Measurements from ENCODE around the gene ACTR8. TPM values are rescaled to one million over a fixed set of nuclear protein-coding genes. Genes with fewer than 3 reads are reported as not detected.

Gene ACTR8
- polyA plus RNA-seq, 1 donor from 2014 or later: 28.4 TPM

GRCh38 chr3:53826048-53826447, 55.9 kb downstream of the ACTR8 start:
- Histone ChIP-seq H3K27ac (ENCODE audit: low read length) (no peak overlapping the region), H3K27me3 (ENCODE audit: insufficient read depth, low read depth, low read length) (no peaks in the 10 kb centered on the region), H2AFZ (ENCODE audit: low read depth, low read length) (no peak overlapping the region), H3F3A (ENCODE audit: insufficient read depth, low read length, poor library complexity, severe bottlenecking) (no peaks in the 10 kb centered on the region), H3K9me3 (ENCODE audit: low read length) (no peaks in the 10 kb centered on the region), H3K36me3 (ENCODE audit: insufficient read depth, low read length) (no peaks in the 10 kb centered on the region), H3K9me2 (ENCODE audit: insufficient read depth, low read length) (no peaks in the 10 kb centered on the region), H4K20me1 (ENCODE audit: insufficient read depth) (no peaks in the 10 kb centered on the region), H3K4me3 (ENCODE audit: low read length) (no peak overlapping the region), H3K9ac (ENCODE audit: low read length) (no peak overlapping the region), H3K79me2 (replicated peaks; ENCODE audit: insufficient read depth, low read length) (no peaks in the 10 kb centered on the region), H3K4me2 (ENCODE audit: low read length) (no peak overlapping the region)
- no peak for TF ChIP-seq REST (IDR thresholded peaks at IDR 0.05; ENCODE audit: borderline replicate concordance)
- no peak for TF ChIP-seq MXI1 (conservative IDR thresholded peaks at IDR 0.05; ENCODE audit: poor library complexity, severe bottlenecking)
- no peak for TF ChIP-seq EP300 (conservative IDR thresholded peaks at IDR 0.05; ENCODE audit: poor library complexity, severe bottlenecking)
- TF ChIP-seq CTCF (IDR thresholded peaks at IDR 0.05; ENCODE audit: poor library complexity, severe bottlenecking): no peak
- no peak for TF ChIP-seq SMC3 (conservative IDR thresholded peaks at IDR 0.05; ENCODE audit: poor library complexity)
- no peak for TF ChIP-seq TAF1 (IDR thresholded peaks at IDR 0.05; ENCODE audit: low read depth)
- no peak for TF ChIP-seq POLR2AphosphoS5 (IDR thresholded peaks at IDR 0.05)
- TF ChIP-seq EZH2 (IDR thresholded peaks at IDR 0.05; ENCODE audit: borderline replicate concordance, insufficient read depth, low read length, poor library complexity, severe bottlenecking): no peak
- TF ChIP-seq RAD21 (conservative IDR thresholded peaks at IDR 0.05): no peak

- Histone ChIP-seq H3K9me2 (ENCODE audit: insufficient read depth, low read length) (no peaks in the 10 kb centered on the region), H2AFZ (ENCODE audit: low read depth, low read length) (no peak overlapping the region), H3K4me2 (ENCODE audit: low read length) (no peak overlapping the region), H3K79me2 (replicated peaks; ENCODE audit: insufficient read depth, low read length) (no peaks in the 10 kb centered on the region), H3K27me3 (ENCODE audit: insufficient read depth, low read depth, low read length) (no peaks in the 10 kb centered on the region), H3K27ac (ENCODE audit: low read length) (no peak overlapping the region), H3K36me3 (ENCODE audit: insufficient read depth, low read length) (no peaks in the 10 kb centered on the region), H3K4me3 (ENCODE audit: low read length) (no peak overlapping the region), H4K20me1 (ENCODE audit: insufficient read depth) (no peaks in the 10 kb centered on the region), H3K9ac (ENCODE audit: low read length) (no peak overlapping the region), H3K9me3 (ENCODE audit: low read length) (no peaks in the 10 kb centered on the region), H3F3A (ENCODE audit: insufficient read depth, low read length, poor library complexity, severe bottlenecking) (no peaks in the 10 kb centered on the region)
- TF ChIP-seq RAD21 (conservative IDR thresholded peaks at IDR 0.05) (no peak), CTCF (IDR thresholded peaks at IDR 0.05; ENCODE audit: poor library complexity, severe bottlenecking) (no peak), EP300 (conservative IDR thresholded peaks at IDR 0.05; ENCODE audit: poor library complexity, severe bottlenecking) (no peak), TAF1 (IDR thresholded peaks at IDR 0.05; ENCODE audit: low read depth) (no peak), REST (IDR thresholded peaks at IDR 0.05; ENCODE audit: borderline replicate concordance) (no peak), SMC3 (conservative IDR thresholded peaks at IDR 0.05; ENCODE audit: poor library complexity) (no peak), POLR2AphosphoS5 (IDR thresholded peaks at IDR 0.05) (no peak), MXI1 (conservative IDR thresholded peaks at IDR 0.05; ENCODE audit: poor library complexity, severe bottlenecking) (no peak), EZH2 (IDR thresholded peaks at IDR 0.05; ENCODE audit: borderline replicate concordance, insufficient read depth, low read length, poor library complexity, severe bottlenecking) (no peak)
Measured at GRCh38 chr3:53824795-53825194, 57.2 kb downstream of the ACTR8 start.

Measured in neural cell (in vitro differentiated cells).